Amniotic stem cell (primary cell): Measurements from ENCODE around the gene GK.
"Not testable (repeated sequence)": the region's sequence is repeated elsewhere in the genome, so short reads cannot be mapped to it uniquely, and the experiment has no call there.

ENCODE experiments used
- DNase-seq: peaks from one replicate; lab custom pipeline; 2025; lab: John Stamatoyannopoulos, UW

GK gene

GRCh38 chrX:30712214-30712613 is 59.0 kb downstream of the GK start:
- no peak for DNase-seq

- peak; percentile 6 for DNase-seq
These were observed 59.9 kb downstream of the GK start for GRCh38 chrX:30713061-30713525.

- no peak for DNase-seq
These were observed 60.9 kb downstream of the GK start for GRCh38 chrX:30714138-30714537.

- no peak for DNase-seq
These were observed 62.8 kb downstream of the GK start for GRCh38 chrX:30715976-30716375.

DNA sequence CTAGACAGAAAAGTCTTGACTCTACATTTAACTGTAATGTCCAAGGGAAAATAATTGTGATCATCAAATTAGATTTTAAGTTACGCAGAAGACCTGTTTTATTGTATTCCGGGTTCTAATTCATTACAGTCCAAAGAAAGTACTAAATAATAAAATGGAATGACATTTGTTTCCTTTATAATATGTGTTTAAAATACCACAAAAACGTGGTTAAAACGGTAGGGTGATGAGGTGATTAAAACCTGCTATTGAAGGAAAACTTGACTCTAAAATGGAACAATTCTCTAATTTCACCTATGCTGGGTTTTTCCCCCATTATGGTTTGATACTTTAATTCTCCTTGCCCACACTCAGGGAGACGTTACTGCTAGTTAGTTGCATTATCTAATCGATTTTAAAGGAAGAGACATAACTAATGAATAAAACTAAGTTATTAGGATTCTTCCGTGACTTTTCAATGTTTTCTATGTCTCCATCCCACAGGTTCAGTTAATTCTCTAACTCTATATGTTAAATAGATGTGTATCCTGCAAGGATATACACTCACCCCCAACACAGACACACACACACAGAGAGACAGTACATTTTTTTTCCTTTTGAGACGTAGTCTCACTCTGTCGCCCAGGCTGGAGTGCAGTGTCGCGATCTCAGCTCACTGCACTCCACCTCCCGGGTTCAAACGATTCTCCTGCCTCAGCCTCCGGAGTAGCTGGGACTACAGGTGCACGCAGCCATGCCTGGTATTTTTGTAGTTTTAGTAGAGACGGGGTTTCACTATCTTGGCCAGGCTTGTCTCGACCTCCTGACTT is 80.8 kb downstream of the GK start:
- DNase-seq = no peak

DNA sequence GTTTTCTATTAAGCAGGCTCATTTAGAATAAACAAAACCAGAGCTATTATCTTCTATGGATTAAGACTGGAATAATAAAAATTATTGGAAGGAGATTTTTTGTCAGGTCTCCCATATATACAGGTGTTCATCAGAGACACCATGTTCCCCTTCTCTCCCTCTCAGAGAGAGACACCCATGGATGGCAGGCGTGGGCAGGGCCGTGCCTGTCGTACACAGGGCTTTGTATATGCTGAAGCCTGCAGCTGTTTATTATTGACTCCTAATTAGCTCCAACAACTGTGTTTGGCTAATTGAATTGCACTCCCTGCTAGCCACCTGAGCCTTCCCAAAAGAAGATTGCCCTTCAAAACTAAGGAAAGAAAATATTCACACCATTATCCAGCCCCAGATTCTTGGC is 81.6 kb downstream of the GK start:
- no peak for DNase-seq

DNA sequence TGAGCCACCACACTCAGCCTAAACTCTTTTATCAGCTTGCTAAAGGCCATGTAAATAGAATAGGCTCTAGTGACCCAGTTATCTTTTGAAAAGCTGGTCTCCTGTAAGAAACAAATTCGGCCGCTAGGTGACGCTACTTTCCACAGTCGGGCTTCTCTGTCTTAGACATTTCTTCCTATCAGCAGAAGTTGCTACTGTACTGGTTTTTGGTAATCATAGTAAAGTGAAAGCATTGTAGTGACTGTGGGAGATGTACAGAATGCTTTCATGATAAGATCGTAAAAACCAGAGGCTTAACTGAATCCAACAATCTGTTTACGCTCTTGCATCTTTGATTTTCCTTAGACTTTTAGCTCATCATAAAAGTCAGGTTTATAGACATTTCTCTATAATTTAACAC is 82.6 kb downstream of the GK start:
- no peak for DNase-seq

DNA sequence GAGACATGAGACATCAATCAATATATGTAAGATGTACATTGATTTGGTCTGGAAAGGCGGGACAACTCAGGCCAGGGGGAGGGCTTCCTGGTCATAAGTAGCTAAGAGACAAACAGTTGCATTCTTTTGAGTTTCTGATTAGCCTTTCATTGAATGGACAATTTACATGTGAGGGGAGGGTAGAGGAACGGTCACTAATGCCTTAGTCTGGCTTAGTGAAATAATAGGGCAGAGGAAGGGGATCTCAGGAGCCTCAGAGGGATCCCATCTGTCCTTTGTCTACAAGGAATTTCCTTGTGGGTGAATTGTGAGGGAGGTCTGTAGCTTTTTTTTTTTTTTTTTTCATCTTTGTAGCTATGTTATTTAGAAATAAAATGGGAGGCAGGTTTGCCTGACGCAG is 88.3 kb downstream of the GK start:
- DNase-seq = no peak

DNA sequence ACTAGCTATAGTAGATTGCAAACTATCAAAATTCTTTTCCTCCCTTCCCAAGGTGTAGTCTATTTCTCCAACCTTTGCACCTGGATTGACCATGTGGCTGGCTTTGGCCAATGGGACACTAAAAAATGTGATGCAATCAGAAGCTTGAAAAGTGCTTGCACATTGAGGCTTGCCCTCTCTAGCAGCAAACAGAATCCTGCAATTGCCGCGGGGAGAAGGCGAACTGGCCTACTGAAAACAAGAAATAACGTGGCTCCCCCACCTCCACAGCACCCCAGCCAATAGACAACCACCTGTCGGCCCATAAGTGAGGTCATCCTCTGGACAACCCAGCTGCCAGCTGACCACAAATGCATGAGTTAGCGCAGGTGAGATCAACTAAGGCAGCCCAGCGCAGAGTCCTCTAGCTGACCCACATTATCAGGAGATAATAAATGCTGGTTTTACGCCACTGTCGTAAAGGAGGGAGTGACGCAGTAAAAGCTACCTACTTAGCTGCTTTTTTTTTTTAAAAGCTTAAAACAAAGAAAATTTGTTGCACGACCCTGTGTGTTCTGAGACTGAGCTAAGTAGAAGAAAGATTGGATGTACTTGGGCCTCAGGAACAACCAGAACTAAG is 95.2 kb downstream of the GK start:
- DNase-seq = no peak

GRCh38 chrX:30751497-30751896 is 98.3 kb downstream of the GK start:
- no peak for DNase-seq

DNA sequence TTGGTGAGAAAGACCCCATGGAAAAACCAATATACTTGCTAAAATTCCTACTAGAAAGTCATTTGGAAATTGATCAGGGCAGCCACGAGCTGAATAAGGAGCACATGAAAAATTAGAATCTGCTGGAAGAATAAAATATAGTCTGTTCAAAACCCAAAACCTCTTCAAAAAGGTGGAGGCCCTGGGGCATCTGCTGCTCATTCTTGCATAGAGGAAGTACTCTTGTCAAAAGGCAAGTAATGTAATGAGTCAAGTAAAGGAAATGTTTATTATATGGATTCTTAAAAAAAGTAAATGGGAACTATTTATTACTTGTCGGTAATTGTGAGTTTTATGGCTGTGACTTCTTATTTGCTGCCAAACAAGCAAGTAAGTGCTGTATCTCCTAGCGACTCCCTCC is 109.5 kb downstream of the GK start:
- DNase-seq = no peak

DNA sequence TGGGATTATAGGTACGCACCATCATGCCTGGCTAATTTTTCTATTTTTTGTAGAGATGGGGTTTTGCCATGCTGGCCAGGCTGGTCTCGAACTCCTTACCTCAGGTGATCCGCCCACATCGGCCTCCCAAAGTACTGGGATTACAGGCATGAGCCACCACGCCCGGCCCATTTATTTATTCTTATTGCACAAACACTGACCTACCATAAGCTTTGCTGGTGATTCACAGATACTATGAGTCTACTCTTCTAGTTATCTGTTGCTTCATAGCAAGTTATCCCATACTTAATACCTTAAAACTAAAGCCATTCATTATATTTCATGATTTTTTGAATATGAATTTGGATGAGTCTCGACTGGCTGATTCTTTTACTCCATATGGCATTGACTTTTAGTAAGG is 120.5 kb downstream of the GK start:
- DNase-seq = not testable (repeated sequence)

- DNase-seq = no peak
These were observed 124.4 kb downstream of the GK start for GRCh38 chrX:30777575-30777974.

- no peak for DNase-seq
These were observed 126.3 kb downstream of the GK start for GRCh38 chrX:30779453-30780030.
